22Rv1 (cell line): ENCODE results near the gene PITPNM3.

ENCODE experiments used
- ZFX ChIP-seq: fragments of 450-650 bp; IDR thresholded peaks from 2 replicates; pipeline ENCODE4 v1.6.1; 2017; ENCODE audit warnings: antibody characterized with exemption, borderline replicate concordance
- TF ChIP-seq, protein P1 (sequence below): fragments of 450-650 bp; IDR thresholded peaks from 2 replicates; pipeline ENCODE4 v1.5.1; 2017; ENCODE audit warnings: mild to moderate bottlenecking

- TF ChIP-seq, protein P1, sequence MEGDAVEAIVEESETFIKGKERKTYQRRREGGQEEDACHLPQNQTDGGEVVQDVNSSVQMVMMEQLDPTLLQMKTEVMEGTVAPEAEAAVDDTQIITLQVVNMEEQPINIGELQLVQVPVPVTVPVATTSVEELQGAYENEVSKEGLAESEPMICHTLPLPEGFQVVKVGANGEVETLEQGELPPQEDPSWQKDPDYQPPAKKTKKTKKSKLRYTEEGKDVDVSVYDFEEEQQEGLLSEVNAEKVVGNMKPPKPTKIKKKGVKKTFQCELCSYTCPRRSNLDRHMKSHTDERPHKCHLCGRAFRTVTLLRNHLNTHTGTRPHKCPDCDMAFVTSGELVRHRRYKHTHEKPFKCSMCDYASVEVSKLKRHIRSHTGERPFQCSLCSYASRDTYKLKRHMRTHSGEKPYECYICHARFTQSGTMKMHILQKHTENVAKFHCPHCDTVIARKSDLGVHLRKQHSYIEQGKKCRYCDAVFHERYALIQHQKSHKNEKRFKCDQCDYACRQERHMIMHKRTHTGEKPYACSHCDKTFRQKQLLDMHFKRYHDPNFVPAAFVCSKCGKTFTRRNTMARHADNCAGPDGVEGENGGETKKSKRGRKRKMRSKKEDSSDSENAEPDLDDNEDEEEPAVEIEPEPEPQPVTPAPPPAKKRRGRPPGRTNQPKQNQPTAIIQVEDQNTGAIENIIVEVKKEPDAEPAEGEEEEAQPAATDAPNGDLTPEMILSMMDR, result no peak
- TF ChIP-seq ZFX, result no peak
These were observed 60.3 kb downstream of the PITPNM3 start for GRCh38 chr17:6496116-6496481.
